Activated naive CD4-positive, alpha-beta T cell treated with Interleukin-2 at 50 U/mL for 16 hours (primary cell): ENCODE data around the gene CSK.

ENCODE experiments used
- DNase-seq: peaks from one replicate; pipeline ENCODE4 v3.0.0-alpha.2; 2020

CSK gene

GRCh38 chr15:74802862-74803447 lies 21.1 kb downstream of the CSK start:
- no peak for DNase-seq

- no peak for DNase-seq
Measured at GRCh38 chr15:74804935-74805334, 23.1 kb downstream of the CSK start.

GRCh38 chr15:74807282-74807681 lies 25.4 kb downstream of the CSK start:
- no peak for DNase-seq

GRCh38 chr15:74808078-74808839 lies 26.4 kb downstream of the CSK start:
- no peak for DNase-seq

GRCh38 chr15:74808840-74809229 lies 27.0 kb downstream of the CSK start:
- DNase-seq: no peak

GRCh38 chr15:74809242-74809641 lies 27.4 kb downstream of the CSK start:
- no peak for DNase-seq

- no peak for DNase-seq
Measured at GRCh38 chr15:74809956-74810355, 28.1 kb downstream of the CSK start.

- DNase-seq: no peak
Measured at GRCh38 chr15:74812533-74812932, 30.7 kb downstream of the CSK start, which contains the start of gene LMAN1L. LMAN1L (plus strand) TSS chr15:74812835; CDS start chr15:74812855, 20 bp downstream.

GRCh38 chr15:74815121-74815934 lies 33.4 kb downstream of the CSK start:
- no peak for DNase-seq

- no peak for DNase-seq
Measured at GRCh38 chr15:74815961-74816360, 34.1 kb downstream of the CSK start.

- DNase-seq: no peak
Measured at GRCh38 chr15:74816624-74817369, 34.9 kb downstream of the CSK start.

- DNase-seq: no peak
Measured at GRCh38 chr15:74817370-74817737, 35.5 kb downstream of the CSK start.

GRCh38 chr15:74820056-74820455 lies 38.2 kb downstream of the CSK start:
- no peak for DNase-seq

- DNase-seq: no peak
Measured at GRCh38 chr15:74821091-74821789, 39.4 kb downstream of the CSK start.

GRCh38 chr15:74821790-74822158 lies 39.9 kb downstream of the CSK start:
- no peak for DNase-seq

- DNase-seq: no peak
Measured at GRCh38 chr15:74822233-74822632, 40.4 kb downstream of the CSK start.

GRCh38 chr15:74823324-74823723 lies 41.4 kb downstream of the CSK start:
- no peak for DNase-seq

GRCh38 chr15:74824976-74825375 lies 43.1 kb downstream of the CSK start:
- no peak for DNase-seq

GRCh38 chr15:74825866-74826265 lies 44.0 kb downstream of the CSK start:
- DNase-seq: no peak

GRCh38 chr15:74826364-74826819 lies 44.5 kb downstream of the CSK start, which contains the start of gene CPLX3:
CPLX3 (plus strand) TSS chr15:74826627; CDS start chr15:74826704, 77 bp downstream.
- DNase-seq: peak; percentile 52

GRCh38 chr15:74826921-74827320 lies 45.0 kb downstream of the CSK start:
- DNase-seq: no peak

GRCh38 chr15:74827614-74828013 lies 45.7 kb downstream of the CSK start:
- DNase-seq: no peak
